NCI-H748 (cell line): ENCODE data around the gene RAB11FIP4.
A peak's percentile ranks its signal among the peaks of the same experiment; 100 is the strongest.

ENCODE experiments used
- DNase-seq: peaks from one replicate; lab custom pipeline; 2025; ENCODE audit not compliant: unreplicated experiment; lab: John Stamatoyannopoulos, UW

RAB11FIP4 gene

GRCh38 chr17:31561469-31562375, 170.2 kb downstream of the RAB11FIP4 start:
- no peak for DNase-seq

GRCh38 chr17:31562376-31562840, 170.9 kb downstream of the RAB11FIP4 start:
- DNase-seq = no peak

GRCh38 chr17:31564291-31564690, 172.8 kb downstream of the RAB11FIP4 start:
- DNase-seq = no peak

GRCh38 chr17:31564883-31565301, 173.4 kb downstream of the RAB11FIP4 start:
- no peak for DNase-seq

- DNase-seq = no peak
These were observed 174.2 kb downstream of the RAB11FIP4 start for GRCh38 chr17:31565652-31566051.

- no peak for DNase-seq
These were observed 174.9 kb downstream of the RAB11FIP4 start for GRCh38 chr17:31566247-31566991.

GRCh38 chr17:31566992-31567373, 175.5 kb downstream of the RAB11FIP4 start:
- DNase-seq = no peak

GRCh38 chr17:31568121-31568520, 176.6 kb downstream of the RAB11FIP4 start:
- no peak for DNase-seq

GRCh38 chr17:31568539-31568938, 177.1 kb downstream of the RAB11FIP4 start:
- DNase-seq = no peak

DNA sequence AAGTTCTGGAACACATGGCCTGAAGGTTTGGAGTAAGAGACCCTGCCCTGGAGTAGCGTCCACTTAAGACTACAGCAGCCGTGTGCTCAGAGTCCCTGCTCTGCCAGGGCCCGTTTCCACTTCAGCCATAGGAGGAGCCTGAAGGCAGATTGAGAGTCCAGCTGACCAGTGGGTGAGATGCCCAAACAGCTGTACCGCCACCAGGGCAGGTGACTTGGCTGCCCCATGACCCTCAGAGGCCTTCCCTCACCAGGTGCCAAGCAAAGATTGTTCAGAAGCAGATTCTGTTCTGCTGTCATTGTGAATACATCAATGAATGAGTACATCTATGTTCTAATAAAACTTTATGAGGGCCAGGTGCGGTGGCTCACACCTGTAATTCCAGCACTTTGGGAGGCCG, 178.8 kb downstream of the RAB11FIP4 start:
- DNase-seq = no peak

DNA sequence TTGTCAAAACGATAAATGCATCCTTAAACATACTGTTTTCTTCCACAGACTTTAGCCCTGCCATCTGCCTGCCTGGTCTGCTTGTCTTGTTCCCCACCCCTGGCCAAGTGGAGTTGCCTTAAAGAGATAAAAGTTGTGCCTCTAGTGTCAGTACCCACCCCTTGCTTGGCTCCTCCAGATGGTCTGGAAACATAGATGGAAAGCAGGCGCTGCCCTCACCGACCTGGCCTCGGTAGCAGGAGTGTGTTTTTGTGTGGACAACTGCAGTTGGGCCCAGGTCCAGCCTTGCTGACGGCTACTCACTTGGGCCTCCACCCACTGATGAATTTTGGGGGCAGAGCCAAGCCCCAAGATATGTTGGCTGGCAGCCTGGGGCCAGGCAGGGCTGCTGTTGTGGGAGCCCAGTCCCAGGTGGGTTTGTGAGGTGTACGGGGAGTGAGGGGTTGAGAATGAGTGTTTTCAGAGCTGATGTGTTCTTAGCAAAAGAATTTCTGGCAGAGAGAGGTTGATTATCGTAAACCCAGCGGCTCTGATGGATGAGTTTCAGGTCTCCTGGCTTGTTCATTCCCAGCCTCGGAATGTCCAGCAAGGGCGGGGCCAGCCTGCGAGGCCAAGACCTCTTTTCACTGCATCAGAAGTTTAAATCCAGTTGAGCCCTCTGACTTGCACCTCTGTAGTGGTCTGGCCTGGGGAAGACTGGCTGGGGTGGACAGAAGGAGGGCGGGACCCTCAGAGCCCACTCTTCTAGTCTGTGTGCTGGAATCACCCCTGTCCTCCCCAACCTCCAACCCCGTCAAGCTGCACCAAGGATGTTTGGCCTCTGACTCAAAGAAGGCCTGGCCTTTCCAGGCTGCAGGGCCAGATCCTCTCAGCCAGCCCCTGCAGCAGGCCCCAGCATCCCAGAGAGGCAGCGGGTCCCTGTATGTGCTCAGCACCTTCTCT, 179.7 kb downstream of the RAB11FIP4 start:
- DNase-seq = no peak

DNA sequence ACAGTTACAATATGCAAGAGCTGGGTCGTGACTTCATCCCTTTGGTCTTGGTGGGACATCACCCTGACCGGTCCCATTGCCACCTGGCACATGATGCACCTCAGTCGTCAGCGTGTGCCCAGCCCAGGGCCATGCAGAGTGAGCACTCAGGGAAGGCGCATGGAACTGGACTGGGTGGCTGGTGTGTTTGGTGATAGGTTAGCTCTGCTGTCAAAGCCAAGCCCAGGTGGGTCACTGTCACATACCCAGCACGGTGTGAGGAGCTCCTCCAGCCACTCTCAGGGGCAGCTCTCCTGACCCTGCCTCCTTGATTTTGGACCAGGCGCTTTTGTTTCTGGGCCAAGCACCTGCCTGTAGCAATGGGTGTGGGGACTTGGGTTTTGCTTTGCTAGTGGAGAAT, 180.9 kb downstream of the RAB11FIP4 start:
- DNase-seq = no peak

DNA sequence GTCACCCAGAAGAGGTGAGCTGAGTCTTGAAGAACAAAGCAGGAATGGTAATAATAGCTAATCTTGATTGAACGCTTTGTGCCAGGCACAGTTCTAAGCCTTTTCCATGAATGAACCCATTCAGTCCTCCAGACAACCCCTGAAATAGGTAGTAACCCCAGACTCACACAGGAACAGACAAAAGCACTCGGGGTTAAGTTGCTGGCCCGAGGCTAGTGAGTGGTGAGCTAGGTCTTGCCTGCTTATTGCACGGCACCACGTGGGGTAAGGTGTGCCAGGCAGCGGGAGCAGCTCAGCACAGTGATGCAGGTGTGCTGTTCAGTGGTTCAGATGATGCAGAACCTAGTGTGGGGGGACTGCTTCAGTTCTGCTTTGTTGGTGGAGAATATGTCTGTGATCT, 181.6 kb downstream of the RAB11FIP4 start:
- no peak for DNase-seq

GRCh38 chr17:31573861-31574260, 182.4 kb downstream of the RAB11FIP4 start:
- no peak for DNase-seq

GRCh38 chr17:31574458-31574857, 183.0 kb downstream of the RAB11FIP4 start:
- no peak for DNase-seq

DNA sequence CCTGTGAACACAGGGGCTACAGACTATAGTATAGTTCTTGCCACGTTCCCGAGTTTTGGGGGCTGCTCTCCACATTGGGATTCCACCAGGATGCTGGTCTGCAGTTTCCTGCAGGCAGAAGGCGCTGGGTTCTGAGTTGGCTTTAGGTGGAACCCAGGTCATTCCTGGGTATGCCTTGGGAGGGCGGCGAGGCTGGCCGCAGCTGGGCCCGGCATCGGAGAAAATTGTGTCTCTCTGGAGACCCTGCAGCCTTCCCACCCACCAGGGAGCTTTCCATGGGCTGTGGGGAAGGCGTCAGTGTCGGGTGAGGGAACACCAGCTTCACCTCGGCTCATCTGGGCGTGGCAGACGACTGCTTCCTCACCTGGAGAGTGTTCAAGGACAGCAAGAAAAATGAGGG, 183.6 kb downstream of the RAB11FIP4 start:
- DNase-seq = no peak

DNA sequence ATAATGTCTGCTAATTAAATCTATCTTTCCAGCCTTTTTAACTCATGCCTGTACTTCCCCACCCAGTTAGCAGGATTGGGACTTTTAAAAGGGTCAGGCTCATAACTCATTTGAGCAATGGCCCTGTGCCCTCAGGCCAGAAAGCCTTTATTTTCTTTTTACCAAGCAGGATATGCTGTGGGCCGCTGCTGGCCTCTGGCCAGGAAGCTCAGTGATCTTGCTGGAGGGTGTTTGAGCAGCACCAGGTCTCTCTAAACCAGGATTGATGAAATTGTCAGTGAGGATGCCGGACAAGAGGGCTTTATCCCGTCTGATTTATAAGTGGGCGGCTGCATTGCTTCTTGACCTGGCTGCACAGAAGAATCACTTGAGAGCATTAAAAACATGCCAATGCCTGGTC, 187.8 kb downstream of the RAB11FIP4 start:
- DNase-seq = peak; percentile 32

DNA sequence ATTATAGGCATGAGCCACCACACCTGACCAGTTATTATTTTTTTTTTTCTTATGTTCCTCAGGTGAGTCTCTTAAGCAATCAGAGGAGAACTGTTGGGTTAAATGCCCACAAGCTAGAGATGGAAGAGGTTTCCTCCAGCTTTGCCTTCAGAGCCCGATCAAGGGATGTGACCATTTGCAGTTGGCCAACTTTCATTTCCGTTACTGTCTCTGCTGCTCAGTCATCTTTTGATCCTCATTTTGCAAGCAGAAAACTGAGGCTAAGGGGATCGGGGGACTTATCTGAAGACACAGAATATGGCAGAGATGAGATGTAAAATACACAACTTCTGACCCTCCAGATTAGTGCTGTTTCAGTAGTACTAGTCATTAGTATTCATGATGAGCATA, 188.8 kb downstream of the RAB11FIP4 start:
- DNase-seq = no peak

DNA sequence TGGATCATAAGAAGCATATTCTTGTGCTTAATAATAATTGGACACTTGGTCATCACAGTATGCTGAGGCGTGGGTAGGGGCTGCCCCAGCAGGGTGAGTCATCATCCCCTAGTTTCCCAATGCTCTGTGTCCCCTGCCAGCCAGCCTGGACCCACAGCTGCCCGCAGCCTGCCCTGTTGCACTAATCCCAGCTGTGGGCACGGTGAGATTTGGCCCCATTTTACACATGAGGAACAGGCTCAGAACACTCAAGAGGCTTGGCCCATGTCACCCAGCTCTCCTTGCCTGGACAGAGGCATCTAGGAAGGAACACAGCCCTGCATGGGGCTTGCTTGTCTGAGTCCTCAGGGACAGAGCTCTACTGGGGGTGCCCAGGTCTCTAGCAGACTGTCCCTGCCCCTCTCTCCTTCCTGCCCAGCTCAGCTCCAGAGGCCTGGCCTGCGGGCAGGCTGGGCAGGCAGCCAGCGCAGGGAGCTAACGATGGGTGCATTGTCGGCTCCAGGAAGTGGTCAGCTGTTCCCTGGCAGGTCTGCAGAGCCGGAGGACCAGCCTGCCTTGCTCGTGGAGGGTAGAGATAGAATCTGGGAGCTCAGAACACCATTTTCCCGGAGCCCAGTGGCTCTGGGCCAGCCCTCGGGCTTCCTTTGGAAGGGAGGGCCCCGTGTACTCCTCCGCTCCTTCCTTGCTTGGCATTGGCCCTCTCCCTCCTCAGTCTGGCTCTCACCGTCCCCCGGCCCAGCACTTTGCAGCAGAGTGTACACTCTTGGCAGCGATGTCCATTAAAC, 189.4 kb downstream of the RAB11FIP4 start:
- DNase-seq = no peak

GRCh38 chr17:31581491-31581890, 190.0 kb downstream of the RAB11FIP4 start:
- no peak for DNase-seq
